GM19397 (cell line): ENCODE data around the gene KRIT1.
"Not testable (repeated sequence)": the region's sequence is repeated elsewhere in the genome, so short reads cannot be mapped to it uniquely, and the experiment has no call there.

ENCODE experiments used
- ATAC-seq: cut with Tn5 transposase; IDR thresholded peaks from one replicate; pipeline ENCODE4 v1.9.1; 2021; ENCODE audit warnings: mild to moderate bottlenecking, moderate library complexity; ENCODE audit not compliant: unreplicated experiment

The KRIT1 gene

GRCh38 chr7:92250603-92251002 is 4.9 kb upstream of the KRIT1 start:
- no peak for ATAC-seq

GRCh38 chr7:92246360-92247101 is 817 bp upstream of the KRIT1 start:
- ATAC-seq = peak; percentile 37

- ATAC-seq = no peak
These were observed 767 bp downstream of the KRIT1 start for GRCh38 chr7:92244808-92245486.

DNA sequence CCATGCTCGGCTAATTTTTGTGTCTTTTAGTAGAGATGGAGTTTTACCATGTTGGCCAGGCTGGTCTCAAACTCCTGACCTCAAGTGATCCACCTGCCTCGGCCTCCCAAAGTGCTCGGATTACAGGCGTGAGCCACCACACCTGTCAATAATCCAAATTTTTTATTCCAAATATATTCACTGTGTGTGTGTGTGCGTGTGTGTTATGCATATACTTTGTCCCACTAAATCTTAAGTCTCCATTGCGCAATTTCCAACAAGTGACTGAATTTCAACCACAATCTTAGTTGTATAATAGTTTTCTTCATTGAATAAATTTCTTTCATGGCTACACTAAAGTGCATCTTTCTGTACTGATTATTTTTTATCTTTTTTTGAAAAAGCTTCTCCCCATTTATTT is 2.7 kb downstream of the KRIT1 start:
- no peak for ATAC-seq

GRCh38 chr7:92230547-92230946 is 15.2 kb downstream of the KRIT1 start:
- ATAC-seq = no peak

DNA sequence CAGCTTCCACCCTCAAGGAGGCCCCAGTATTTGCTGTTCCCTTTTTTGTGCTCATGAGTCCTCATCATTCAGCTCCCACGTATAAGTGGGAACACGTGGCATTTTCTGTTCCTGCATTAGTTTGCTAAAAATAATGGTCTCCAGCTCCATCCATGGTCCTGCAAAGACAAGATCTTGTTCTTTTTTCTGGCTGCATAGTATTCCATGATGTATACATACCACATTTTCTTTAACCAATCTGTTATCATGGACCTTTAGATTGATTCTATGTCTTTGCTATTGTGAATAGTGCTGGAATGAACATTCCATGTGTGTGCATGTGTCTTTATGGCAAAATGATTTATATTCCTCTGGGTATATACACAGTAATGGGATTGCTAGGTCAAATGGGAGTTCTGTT is 17.0 kb downstream of the KRIT1 start:
- ATAC-seq = no peak

- ATAC-seq = no peak
These were observed 17.6 kb downstream of the KRIT1 start for GRCh38 chr7:92228100-92228499.

GRCh38 chr7:92226981-92227380 is 18.7 kb downstream of the KRIT1 start:
- ATAC-seq = no peak

- no peak for ATAC-seq
These were observed 23.9 kb downstream of the KRIT1 start for GRCh38 chr7:92221766-92222165.

DNA sequence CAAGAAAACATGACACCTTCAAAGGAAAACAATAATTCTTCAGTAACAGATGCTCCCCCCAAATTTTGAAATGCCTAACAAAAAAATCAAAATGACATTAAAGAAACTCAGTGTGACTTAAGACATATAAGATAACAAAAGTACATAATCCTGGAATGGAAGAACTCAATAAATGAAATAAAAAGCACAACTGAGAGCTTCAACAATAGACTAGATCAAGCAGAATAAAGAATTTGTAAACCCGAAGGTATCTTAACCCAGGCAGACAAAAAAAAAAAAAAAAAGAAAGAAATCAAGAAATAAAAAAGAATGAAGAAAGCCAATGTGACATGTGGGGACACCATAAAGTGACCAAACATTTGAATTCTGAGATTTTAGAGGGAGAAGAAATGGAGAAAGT is 39.0 kb downstream of the KRIT1 start:
- no peak for ATAC-seq

DNA sequence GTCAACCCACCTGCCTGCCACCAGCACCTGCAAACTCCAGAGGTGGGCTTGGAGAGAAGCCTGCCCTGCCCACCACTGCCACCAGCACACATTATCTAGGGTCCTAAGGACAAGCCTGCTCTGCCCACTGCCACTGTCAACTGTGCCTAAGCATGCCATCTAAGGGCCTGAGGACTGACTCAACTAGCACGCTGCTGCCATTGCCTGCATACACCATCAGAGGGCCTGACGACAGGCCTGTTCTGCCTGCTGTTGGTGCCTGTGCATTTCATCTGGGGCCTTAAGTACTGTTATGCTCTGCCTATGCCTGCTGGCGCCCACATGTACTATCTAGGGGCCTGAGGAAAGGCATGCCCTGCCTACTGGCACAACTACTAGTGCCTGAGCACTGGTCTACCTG is 39.7 kb downstream of the KRIT1 start:
- no peak for ATAC-seq

DNA sequence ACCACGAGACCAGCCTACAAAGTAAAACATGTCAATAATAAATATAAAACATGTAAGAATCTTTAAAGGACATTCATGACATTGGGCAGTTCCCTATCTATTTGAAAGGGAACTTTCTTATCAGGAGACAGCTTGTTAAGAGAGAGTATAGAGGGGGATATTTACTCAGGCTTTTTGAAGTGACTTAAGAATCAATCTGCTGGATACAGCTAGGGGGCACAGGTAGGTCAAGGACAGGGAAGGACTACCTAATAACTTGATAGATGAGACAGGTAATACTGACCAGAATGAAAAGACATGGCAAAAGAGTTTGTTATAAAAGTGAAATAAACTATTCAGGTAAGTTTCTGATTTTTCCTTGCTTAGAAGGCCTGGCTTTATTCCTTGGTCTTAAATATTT is 44.9 kb downstream of the KRIT1 start:
- ATAC-seq = no peak

- no peak for ATAC-seq
These were observed 53.4 kb downstream of the KRIT1 start for GRCh38 chr7:92192326-92192725.

DNA sequence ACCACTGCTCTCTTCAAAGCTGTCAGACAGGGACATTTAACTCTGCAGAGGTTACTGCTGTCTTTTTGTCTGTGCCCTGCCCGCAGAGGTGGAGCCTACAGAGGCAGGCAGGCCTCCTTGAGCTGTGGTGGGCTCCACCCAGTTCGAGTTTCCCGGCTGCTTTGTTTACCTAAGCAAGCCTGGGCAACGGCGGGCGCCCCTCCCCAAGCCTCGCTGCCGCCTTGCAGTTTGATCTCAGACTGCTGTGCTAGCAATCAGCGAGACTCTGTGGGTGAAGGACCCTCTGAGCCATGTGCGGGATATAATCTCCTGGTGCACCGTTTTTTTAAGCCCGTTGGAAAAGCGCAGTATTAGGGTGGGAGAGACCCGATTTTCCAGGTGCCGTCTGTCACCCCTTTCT is 56.5 kb downstream of the KRIT1 start:
- not testable (repeated sequence) for ATAC-seq

- ATAC-seq = not testable (repeated sequence)
These were observed 61.4 kb downstream of the KRIT1 start for GRCh38 chr7:92184294-92184693.

- peak; percentile 99 for ATAC-seq
These were observed 66.5 kb downstream of the KRIT1 start, which contains the start of gene LRRD1 for GRCh38 chr7:92178928-92179924. LRRD1 (minus strand) TSS chr7:92179142; CDS start chr7:92165202, 13,940 bp downstream.

- no peak for ATAC-seq
These were observed 68.4 kb downstream of the KRIT1 start for GRCh38 chr7:92177362-92177761.

GRCh38 chr7:92169529-92169928 is 76.2 kb downstream of the KRIT1 start:
- not testable (repeated sequence) for ATAC-seq

GRCh38 chr7:92161271-92161670 is 84.4 kb downstream of the KRIT1 start:
- ATAC-seq = no peak

DNA sequence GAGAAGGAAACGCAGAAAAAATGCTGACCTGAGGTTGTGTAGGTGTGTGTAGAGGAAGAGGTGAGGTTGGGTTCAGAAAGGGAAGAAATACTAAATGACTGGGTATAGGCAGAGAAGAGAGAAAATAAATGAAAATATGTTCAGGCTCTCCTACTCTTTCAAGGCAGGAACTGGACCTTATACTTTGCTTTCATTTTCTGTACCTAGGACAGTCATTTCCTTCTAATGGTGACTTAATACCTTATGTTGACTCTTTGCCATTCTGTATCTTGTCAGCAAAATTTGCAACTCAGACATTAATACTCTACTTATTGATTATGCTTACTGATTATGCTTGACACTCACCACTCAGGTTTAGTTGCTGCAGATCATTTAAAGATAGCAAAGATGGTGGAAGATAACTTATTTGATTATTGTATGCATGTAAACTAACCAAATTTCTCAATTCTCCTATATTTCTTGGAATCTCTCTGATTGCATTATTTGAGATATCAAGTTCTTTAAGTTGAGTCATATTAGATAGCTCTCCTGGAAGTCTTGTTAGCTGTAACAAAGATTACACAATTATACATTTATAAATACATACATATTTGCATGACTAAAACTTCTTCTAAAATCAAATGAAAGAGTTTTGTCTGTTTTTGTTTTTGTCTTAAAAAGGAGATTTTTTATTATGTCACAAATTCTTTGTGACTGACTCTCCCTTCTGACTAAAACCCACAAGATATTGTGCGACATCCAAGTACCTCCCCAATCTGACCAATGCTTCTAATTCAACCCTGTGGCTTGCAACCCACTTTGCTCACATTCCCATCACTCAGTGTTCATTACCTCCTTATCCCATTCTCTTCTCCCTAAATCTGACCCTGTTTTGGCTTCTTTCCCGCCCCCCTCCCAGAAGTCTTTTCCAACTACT is 86.8 kb downstream of the KRIT1 start:
- no peak for ATAC-seq
